Osteocyte (in vitro differentiated cells): ENCODE results near the gene NPAS2. TPM values are rescaled to one million over a fixed set of nuclear protein-coding genes. Genes with fewer than 3 reads are reported as not detected.

Source experiments
- DNase-seq: peaks from one replicate; pipeline ENCODE4 v3.0.0; 2021; ENCODE audit warnings: mixed read lengths; ENCODE audit not compliant: unreplicated experiment; ENCODE audit errors: extremely low spot score
- H3K27ac Mint-ChIP-seq: one replicate; pipeline ENCODE4 v1.8.0; 2021; ENCODE audit warnings: mild to moderate bottlenecking, mixed read lengths; ENCODE audit not compliant: unreplicated experiment
- H3K27me3 Mint-ChIP-seq: one replicate; pipeline ENCODE4 v1.8.0; 2021; ENCODE audit warnings: mixed read lengths; ENCODE audit not compliant: unreplicated experiment
- H3K36me3 Mint-ChIP-seq: one replicate; pipeline ENCODE4 v1.8.0; 2021; ENCODE audit warnings: mixed read lengths; ENCODE audit not compliant: unreplicated experiment
- H3K4me1 Mint-ChIP-seq: one replicate; pipeline ENCODE4 v1.8.0; 2021; ENCODE audit warnings: mixed read lengths; ENCODE audit not compliant: unreplicated experiment
- H3K4me3 Mint-ChIP-seq: one replicate; pipeline ENCODE4 v1.8.0; 2021; ENCODE audit warnings: mild to moderate bottlenecking, moderate library complexity, mixed read lengths; ENCODE audit not compliant: unreplicated experiment
- H3K9me3 Mint-ChIP-seq: one replicate; pipeline ENCODE4 v1.8.0; 2021; ENCODE audit warnings: mixed read lengths; ENCODE audit not compliant: unreplicated experiment
- CTCF ChIP-seq: fragments of 200-600 bp; sonication (generic); IDR thresholded peaks from 2 replicates; pipeline ENCODE4 v1.5.0; 2021; ENCODE audit warnings: antibody characterized with exemption, mild to moderate bottlenecking, moderate library complexity
- total RNA-seq: library from RNA; stranded (reverse); gene quantifications from 2 replicates; pipeline ENCODE4 v1.2.1, GENCODE V29; 2021

NPAS2 gene
- total RNA-seq, 1 donor from 2014 or later, result 16.6 TPM

GRCh38 chr2:100793220-100793619 is 26.7 kb upstream of the NPAS2 start:
- H3K27me3 Mint-ChIP-seq, result peaks cover 22% of the 10 kb centered on the region
- TF ChIP-seq CTCF, result no peak
- H3K36me3 Mint-ChIP-seq, result no peaks in the 10 kb centered on the region
- no peaks in the 10 kb centered on the region for H3K9me3 Mint-ChIP-seq
- H3K4me3 Mint-ChIP-seq, result no peak overlapping the region
- DNase-seq, result no peak
- H3K4me1 Mint-ChIP-seq, result peaks cover 5% of the 10 kb centered on the region
- no peak overlapping the region for H3K27ac Mint-ChIP-seq

DNA sequence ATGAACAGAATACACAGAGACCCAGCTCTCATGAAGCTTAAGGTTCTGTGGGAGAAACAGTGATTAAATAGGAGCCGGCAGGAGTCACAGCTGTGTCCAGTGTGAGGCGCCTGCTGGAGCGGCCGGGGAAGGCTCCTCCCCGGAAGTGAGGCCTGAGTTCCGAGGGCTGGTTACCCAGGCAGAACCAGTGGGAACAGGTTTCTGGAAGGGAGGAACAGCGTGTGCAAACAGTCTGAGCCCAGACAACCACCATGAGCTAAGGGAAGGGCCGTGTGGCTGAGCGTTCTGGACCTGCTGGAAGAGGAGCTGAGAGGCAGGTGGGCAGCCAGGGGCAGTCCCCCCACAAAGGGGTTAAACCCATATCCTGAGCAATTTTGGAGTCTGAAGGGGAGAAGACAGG is 26.0 kb upstream of the NPAS2 start:
- DNase-seq, result no peak
- H3K27ac Mint-ChIP-seq, result no peak overlapping the region
- TF ChIP-seq CTCF, result no peak
- H3K27me3 Mint-ChIP-seq, result peaks cover 22% of the 10 kb centered on the region
- H3K4me3 Mint-ChIP-seq, result no peak overlapping the region
- H3K36me3 Mint-ChIP-seq, result no peaks in the 10 kb centered on the region
- H3K9me3 Mint-ChIP-seq, result no peaks in the 10 kb centered on the region
- peaks cover 5% of the 10 kb centered on the region for H3K4me1 Mint-ChIP-seq

- Mint-ChIP-seq H3K9me3 (no peaks in the 10 kb centered on the region), H3K4me1 (peaks cover 17% of the 10 kb centered on the region), H3K27me3 (peaks cover 22% of the 10 kb centered on the region), H3K27ac (no peak overlapping the region), H3K4me3 (no peak overlapping the region), H3K36me3 (no peaks in the 10 kb centered on the region)
- DNase-seq, result no peak
- TF ChIP-seq CTCF, result no peak
Measured at GRCh38 chr2:100796499-100797100, 23.3 kb upstream of the NPAS2 start.

GRCh38 chr2:100799686-100800085 is 20.3 kb upstream of the NPAS2 start:
- Mint-ChIP-seq H3K27me3 (peaks cover 16% of the 10 kb centered on the region), H3K9me3 (no peaks in the 10 kb centered on the region), H3K27ac (no peak overlapping the region), H3K4me1 (peaks cover 22% of the 10 kb centered on the region), H3K36me3 (no peaks in the 10 kb centered on the region), H3K4me3 (no peak overlapping the region)
- DNase-seq, result no peak
- TF ChIP-seq CTCF, result no peak

- Mint-ChIP-seq H3K27ac (no peak overlapping the region), H3K4me3 (no peak overlapping the region), H3K9me3 (no peaks in the 10 kb centered on the region), H3K36me3 (no peaks in the 10 kb centered on the region), H3K27me3 (peaks cover 16% of the 10 kb centered on the region), H3K4me1 (peaks cover 22% of the 10 kb centered on the region)
- no peak for DNase-seq
- TF ChIP-seq CTCF, result no peak
Measured at GRCh38 chr2:100800915-100801314, 19.0 kb upstream of the NPAS2 start.
